ENCODE data around the gene MEIS2.

The MEIS2 gene

DNA sequence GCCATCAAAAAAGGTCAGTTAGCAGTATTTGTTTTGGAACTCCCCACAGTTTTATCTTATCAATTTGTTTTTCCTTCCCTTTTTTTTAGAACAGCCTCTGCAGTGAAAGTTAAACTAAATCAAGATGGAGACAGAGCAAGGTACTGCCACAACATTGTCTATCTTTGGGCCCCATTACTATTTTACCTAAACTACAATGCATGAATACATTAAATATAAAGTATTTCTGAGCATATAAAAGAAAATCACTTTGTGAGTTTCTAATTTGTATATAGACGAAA lies 139.5 kb downstream of the MEIS2 start:
- TF ChIP-seq L3MBTL2 (conservative IDR thresholded peaks at IDR 0.05) (no peak), HDGF (IDR thresholded peaks at IDR 0.05; ENCODE audit: borderline replicate concordance) (no peak), FOXA1 (IDR thresholded peaks at IDR 0.05) (no peak), SP1 (IDR thresholded peaks at IDR 0.05) (no peak), ZNF384 (IDR thresholded peaks at IDR 0.05) (no peak), TARDBP (IDR thresholded peaks at IDR 0.05) (no peak), SUZ12 (IDR thresholded peaks at IDR 0.05) (no peak)
- TF ChIP-seq, protein P1, sequence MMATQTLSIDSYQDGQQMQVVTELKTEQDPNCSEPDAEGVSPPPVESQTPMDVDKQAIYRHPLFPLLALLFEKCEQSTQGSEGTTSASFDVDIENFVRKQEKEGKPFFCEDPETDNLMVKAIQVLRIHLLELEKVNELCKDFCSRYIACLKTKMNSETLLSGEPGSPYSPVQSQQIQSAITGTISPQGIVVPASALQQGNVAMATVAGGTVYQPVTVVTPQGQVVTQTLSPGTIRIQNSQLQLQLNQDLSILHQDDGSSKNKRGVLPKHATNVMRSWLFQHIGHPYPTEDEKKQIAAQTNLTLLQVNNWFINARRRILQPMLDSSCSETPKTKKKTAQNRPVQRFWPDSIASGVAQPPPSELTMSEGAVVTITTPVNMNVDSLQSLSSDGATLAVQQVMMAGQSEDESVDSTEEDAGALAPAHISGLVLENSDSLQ (IDR thresholded peaks at IDR 0.05): no peak
- POLR2A ChIA-PET: no interaction called here
- no peak for DNase-seq (ENCODE audit: extremely low spot score)
- CTCF ChIA-PET: no interaction called here

DNA sequence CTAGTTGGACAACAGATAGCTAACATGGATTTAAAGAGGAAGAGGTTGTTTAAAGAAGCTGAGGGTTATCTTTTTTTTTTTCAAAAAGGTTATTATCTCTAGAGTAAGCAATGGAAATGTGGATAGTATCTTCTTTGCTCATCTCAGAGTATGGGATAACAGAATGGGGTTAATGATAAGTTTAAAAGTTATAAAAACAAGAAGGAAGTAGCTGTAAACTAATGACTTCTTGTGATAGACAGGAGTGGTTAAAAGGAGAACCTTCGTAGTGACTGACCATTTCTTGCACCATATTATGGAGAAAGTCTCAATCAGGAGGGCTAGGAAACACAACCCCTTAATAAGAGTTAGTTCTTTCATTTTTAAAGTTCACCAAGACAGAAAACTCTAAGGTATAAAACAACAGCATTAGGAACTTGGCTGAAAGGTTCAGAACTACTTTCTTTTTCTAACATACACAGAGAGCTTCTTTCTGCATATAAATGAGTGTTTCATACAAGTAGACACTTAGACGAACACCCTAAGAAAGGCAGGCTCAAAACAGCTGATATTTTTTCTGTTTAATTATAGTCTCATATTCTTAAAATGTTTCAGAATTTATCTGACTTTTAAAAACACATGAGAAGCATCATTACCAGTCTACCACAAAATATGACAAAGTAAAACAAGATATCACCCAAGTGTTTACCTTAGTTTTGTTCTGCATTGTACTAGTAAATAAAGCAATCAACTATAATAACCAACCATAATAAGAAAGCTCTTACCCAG lies 140.0 kb downstream of the MEIS2 start:
- no peak for DNase-seq (ENCODE audit: extremely low spot score)
- POLR2A ChIA-PET: no interaction called here
- TF ChIP-seq ZNF384 (IDR thresholded peaks at IDR 0.05) (no peak), FOXA1 (IDR thresholded peaks at IDR 0.05) (no peak), CTBP1 (IDR thresholded peaks at IDR 0.05; ENCODE audit: borderline replicate concordance) (no peak), L3MBTL2 (conservative IDR thresholded peaks at IDR 0.05) (no peak), SUZ12 (IDR thresholded peaks at IDR 0.05) (no peak), LEF1 (IDR thresholded peaks at IDR 0.05; ENCODE audit: borderline replicate concordance) (no peak), ELF4 (IDR thresholded peaks at IDR 0.05) (no peak), SP1 (IDR thresholded peaks at IDR 0.05) (no peak), ARNT (IDR thresholded peaks at IDR 0.05) (no peak), BHLHE40 (IDR thresholded peaks at IDR 0.05; ENCODE audit: borderline replicate concordance) (no peak), HDGF (IDR thresholded peaks at IDR 0.05; ENCODE audit: borderline replicate concordance) (no peak), TARDBP (IDR thresholded peaks at IDR 0.05) (no peak), FOXK2 (IDR thresholded peaks at IDR 0.05) (no peak)
- TF ChIP-seq, protein P1 (IDR thresholded peaks at IDR 0.05): no peak
- CTCF ChIA-PET: no interaction called here

DNA sequence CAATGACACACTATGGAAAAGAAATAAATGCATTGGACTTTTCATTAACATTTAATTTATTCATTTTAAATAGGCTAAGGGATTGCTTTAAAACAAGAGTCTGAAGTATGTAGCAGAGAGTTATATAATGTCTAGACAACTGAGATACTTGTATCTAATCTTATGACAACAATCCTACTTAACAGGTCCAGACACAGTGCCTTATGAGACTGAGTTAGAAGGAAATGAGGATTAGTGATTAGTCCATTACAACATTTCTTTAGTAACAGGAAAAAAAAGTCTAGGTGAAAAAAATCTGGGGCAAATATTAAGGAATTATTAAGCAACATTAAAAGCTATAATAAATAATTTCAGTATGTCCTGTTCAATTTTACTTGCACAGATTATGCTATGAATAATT lies 140.6 kb downstream of the MEIS2 start:
- POLR2A ChIA-PET: no interaction called here
- no peak for DNase-seq (ENCODE audit: extremely low spot score)
- CTCF ChIA-PET: no interaction called here
- no peak for TF ChIP-seq L3MBTL2 (conservative IDR thresholded peaks at IDR 0.05)
- TF ChIP-seq, protein P1 (IDR thresholded peaks at IDR 0.05): no peak
- no peak for TF ChIP-seq BHLHE40 (IDR thresholded peaks at IDR 0.05; ENCODE audit: borderline replicate concordance)
- TF ChIP-seq ELF4 (IDR thresholded peaks at IDR 0.05): no peak
- no peak for TF ChIP-seq ZNF384 (IDR thresholded peaks at IDR 0.05)
- TF ChIP-seq FOXK2 (IDR thresholded peaks at IDR 0.05): no peak
- TF ChIP-seq LEF1 (IDR thresholded peaks at IDR 0.05; ENCODE audit: borderline replicate concordance): no peak

DNA sequence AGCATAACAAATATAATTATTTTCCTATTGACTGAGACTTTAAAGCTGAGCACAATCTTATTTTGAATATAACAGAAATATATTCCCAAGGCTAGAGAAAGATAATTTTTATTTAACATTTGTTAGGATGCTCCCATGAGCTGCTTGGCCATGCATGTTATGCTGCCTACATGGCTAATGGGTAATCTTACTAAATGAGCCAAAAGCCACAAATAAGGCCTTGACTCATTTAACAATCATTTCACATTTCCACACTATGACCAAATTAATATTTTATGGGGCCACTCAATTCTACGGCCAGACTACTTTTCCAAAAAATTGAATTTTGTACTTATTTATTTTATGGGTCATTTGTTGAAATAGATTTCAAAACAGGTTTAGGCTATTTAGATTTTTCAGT lies 141.7 kb downstream of the MEIS2 start:
- POLR2A ChIA-PET: no interaction called here
- no peak for DNase-seq (ENCODE audit: extremely low spot score)
- CTCF ChIA-PET: no interaction called here
- TF ChIP-seq BHLHE40 (IDR thresholded peaks at IDR 0.05; ENCODE audit: borderline replicate concordance): no peak
- TF ChIP-seq, protein P1 (IDR thresholded peaks at IDR 0.05): no peak
- no peak for TF ChIP-seq FOXA1 (IDR thresholded peaks at IDR 0.05)
- TF ChIP-seq CTBP1 (IDR thresholded peaks at IDR 0.05; ENCODE audit: borderline replicate concordance): no peak
- TF ChIP-seq ZNF384 (IDR thresholded peaks at IDR 0.05): no peak
- no peak for TF ChIP-seq FOXM1 (IDR thresholded peaks at IDR 0.05; ENCODE audit: borderline replicate concordance)
- no peak for TF ChIP-seq HDGF (IDR thresholded peaks at IDR 0.05; ENCODE audit: borderline replicate concordance)
- no peak for TF ChIP-seq LEF1 (IDR thresholded peaks at IDR 0.05; ENCODE audit: borderline replicate concordance)
- TF ChIP-seq SUZ12 (IDR thresholded peaks at IDR 0.05): no peak
- TF ChIP-seq FOXK2 (IDR thresholded peaks at IDR 0.05): no peak
- no peak for TF ChIP-seq L3MBTL2 (conservative IDR thresholded peaks at IDR 0.05)
- TF ChIP-seq SP1 (IDR thresholded peaks at IDR 0.05): no peak
- no peak for TF ChIP-seq NFRKB (IDR thresholded peaks at IDR 0.05)
- TF ChIP-seq ELF4 (IDR thresholded peaks at IDR 0.05): no peak
- no peak for TF ChIP-seq ARNT (IDR thresholded peaks at IDR 0.05)
- TF ChIP-seq TARDBP (IDR thresholded peaks at IDR 0.05): no peak

DNA sequence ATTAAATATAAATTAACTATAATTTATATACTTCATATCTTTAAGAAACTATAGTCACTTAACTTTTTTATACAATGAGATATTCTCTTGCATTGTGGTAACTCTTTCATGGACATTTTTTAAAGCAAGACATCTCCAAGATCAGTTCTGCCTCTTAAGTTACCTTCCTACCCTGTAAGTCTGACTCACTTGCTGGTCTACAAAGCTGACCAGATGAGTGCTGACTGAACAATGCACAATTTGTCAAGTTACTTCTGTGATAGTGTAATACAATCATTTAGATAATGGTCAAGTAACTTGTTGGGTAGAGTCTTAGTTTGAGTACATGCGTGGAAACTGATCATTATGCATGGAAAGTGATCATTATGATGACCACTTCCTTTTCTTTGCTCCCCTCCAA lies 145.9 kb downstream of the MEIS2 start:
- ChIA-PET CTCF (no interaction called here), POLR2A (no interaction called here)
- TF ChIP-seq BHLHE40 (IDR thresholded peaks at IDR 0.05; ENCODE audit: borderline replicate concordance) (no peak), ELF4 (IDR thresholded peaks at IDR 0.05) (no peak), ZNF384 (IDR thresholded peaks at IDR 0.05) (no peak), TARDBP (IDR thresholded peaks at IDR 0.05) (no peak), SUZ12 (IDR thresholded peaks at IDR 0.05) (no peak), ARNT (IDR thresholded peaks at IDR 0.05) (no peak), CTBP1 (IDR thresholded peaks at IDR 0.05; ENCODE audit: borderline replicate concordance) (no peak), NFRKB (IDR thresholded peaks at IDR 0.05) (no peak), FOXK2 (IDR thresholded peaks at IDR 0.05) (no peak), FOXA1 (IDR thresholded peaks at IDR 0.05) (no peak)
- TF ChIP-seq, protein P1 (IDR thresholded peaks at IDR 0.05): no peak
- no peak for DNase-seq (ENCODE audit: extremely low spot score)

Measured in HEK293T (cell line).